Measurements from ENCODE around the gene SWT1.
A peak's percentile ranks its signal among the peaks of the same experiment; 100 is the strongest.
"Not testable (repeated sequence)": the region's sequence is repeated elsewhere in the genome, so short reads cannot be mapped to it uniquely, and the experiment has no call there.

The SWT1 gene

GRCh38 chr1:185292237-185292636, 135.3 kb downstream of the SWT1 start:
- DNase-seq, result peak; percentile 64

GRCh38 chr1:185293967-185294542, 137.1 kb downstream of the SWT1 start:
- no peak for DNase-seq

- DNase-seq, result no peak
These were observed 138.1 kb downstream of the SWT1 start for GRCh38 chr1:185295091-185295490.

GRCh38 chr1:185297982-185298381, 141.0 kb downstream of the SWT1 start:
- no peak for DNase-seq

- no peak for DNase-seq
These were observed 143.2 kb downstream of the SWT1 start for GRCh38 chr1:185300152-185300551.

- no peak for DNase-seq
These were observed 148.5 kb downstream of the SWT1 start for GRCh38 chr1:185305419-185305818.

GRCh38 chr1:185308126-185308525, 151.2 kb downstream of the SWT1 start:
- no peak for DNase-seq

- no peak for DNase-seq
These were observed 152.6 kb downstream of the SWT1 start for GRCh38 chr1:185309566-185309965.

- no peak for DNase-seq
These were observed 154.7 kb downstream of the SWT1 start for GRCh38 chr1:185311589-185312225.

- no peak for DNase-seq
These were observed 155.6 kb downstream of the SWT1 start for GRCh38 chr1:185312361-185313138.

- DNase-seq, result peak; percentile 57
These were observed 157.4 kb downstream of the SWT1 start for GRCh38 chr1:185314411-185314810.

- peak; percentile 56 for DNase-seq
These were observed 158.6 kb downstream of the SWT1 start for GRCh38 chr1:185315445-185316071.

GRCh38 chr1:185316163-185317033, 159.4 kb downstream of the SWT1 start:
- peak; percentile 92 for DNase-seq

- DNase-seq, result peak; percentile 96
These were observed 160.3 kb downstream of the SWT1 start, which contains the start of gene IVNS1ABP for GRCh38 chr1:185317034-185317885. TSS of gene IVNS1ABP (minus strand) at chr1:185317243. CDS start at chr1:185309493, 7,750 bp downstream.

- DNase-seq, result no peak
These were observed 160.9 kb downstream of the SWT1 start for GRCh38 chr1:185317886-185318310.

GRCh38 chr1:185318431-185319138, 161.6 kb downstream of the SWT1 start:
- DNase-seq, result no peak

GRCh38 chr1:185319139-185319475, 162.1 kb downstream of the SWT1 start:
- DNase-seq, result no peak

- not testable (repeated sequence) for DNase-seq
These were observed 164.1 kb downstream of the SWT1 start for GRCh38 chr1:185321104-185321503.

GRCh38 chr1:185321653-185322221, 164.8 kb downstream of the SWT1 start:
- DNase-seq, result not testable (repeated sequence)

- DNase-seq, result no peak
These were observed 165.7 kb downstream of the SWT1 start for GRCh38 chr1:185322636-185323035.

Measured in hematopoietic multipotent progenitor cell treated with erythropoietin and hydrocortisone succinate and interleukin-3 and kit ligand, for 6 days (in vitro differentiated cells).